ENCODE measurements around the gene CD244.

The CD244 gene

GRCh38 chr1:160810486-160810885 is 52.2 kb downstream of the CD244 start:
- no peak for DNase-seq (ENCODE audit: low spot score)
- in situ Hi-C loops (cut with MboI; ENCODE audit: low pct_unique_long_range_greater_than_20kb, low sequenced_read_pairs, unreplicated experiment), result no loop called here

GRCh38 chr1:160808289-160808688 is 54.4 kb downstream of the CD244 start:
- in situ Hi-C loops (cut with MboI; ENCODE audit: low pct_unique_long_range_greater_than_20kb, low sequenced_read_pairs, unreplicated experiment), result no loop called here
- DNase-seq (ENCODE audit: low spot score), result no peak
- no peak for TF ChIP-seq CTCF (IDR thresholded peaks at IDR 0.05; ENCODE audit: extremely low read depth, insufficient read depth, missing control alignments)

More at GRCh38 chr1:160810486-160810885, 52.2 kb downstream of the CD244 start:
- no peak for TF ChIP-seq CTCF (IDR thresholded peaks at IDR 0.05; ENCODE audit: extremely low read depth, insufficient read depth, missing control alignments)

- no peak for TF ChIP-seq CTCF (IDR thresholded peaks at IDR 0.05; ENCODE audit: extremely low read depth, insufficient read depth, missing control alignments)
- in situ Hi-C loops (cut with MboI; ENCODE audit: low pct_unique_long_range_greater_than_20kb, low sequenced_read_pairs, unreplicated experiment), result no loop called here
- no peak for DNase-seq (ENCODE audit: low spot score)
These were observed 54.9 kb downstream of the CD244 start for GRCh38 chr1:160807738-160808137.

- in situ Hi-C loops (cut with MboI; ENCODE audit: low pct_unique_long_range_greater_than_20kb, low sequenced_read_pairs, unreplicated experiment), result no loop called here
- DNase-seq (ENCODE audit: low spot score), result no peak
- TF ChIP-seq CTCF (IDR thresholded peaks at IDR 0.05; ENCODE audit: extremely low read depth, insufficient read depth, missing control alignments), result no peak
These were observed 55.4 kb downstream of the CD244 start for GRCh38 chr1:160807247-160807646.

- no peak for TF ChIP-seq CTCF (IDR thresholded peaks at IDR 0.05; ENCODE audit: extremely low read depth, insufficient read depth, missing control alignments)
- in situ Hi-C loops (cut with MboI; ENCODE audit: low pct_unique_long_range_greater_than_20kb, low sequenced_read_pairs, unreplicated experiment), result no loop called here
- no peak for DNase-seq (ENCODE audit: low spot score)
These were observed 55.9 kb downstream of the CD244 start for GRCh38 chr1:160806784-160807183.

GRCh38 chr1:160806109-160806665 is 56.5 kb downstream of the CD244 start:
- TF ChIP-seq CTCF (IDR thresholded peaks at IDR 0.05; ENCODE audit: extremely low read depth, insufficient read depth, missing control alignments), result no peak
- in situ Hi-C loops (cut with MboI; ENCODE audit: low pct_unique_long_range_greater_than_20kb, low sequenced_read_pairs, unreplicated experiment), result no loop called here
- DNase-seq (ENCODE audit: low spot score), result no peak
